ENCODE measurements around the gene CCR5AS.

The CCR5AS gene

GRCh38 chr3:46375218-46375617, 31.6 kb downstream of the CCR5AS start:
- Histone ChIP-seq H3K27me3 (ENCODE audit: control insufficient read depth in 1 of 2, insufficient read depth in 2 of 2, low read length in 2 of 2) (peaks cover 2 to 3% of the 10 kb centered on the region in 2 donors), H3K36me3 (ENCODE audit: control insufficient read depth in 2 of 2, insufficient read depth in 2 of 2, low read length in 2 of 2) (no peaks in the 10 kb centered on the region), H3K4me3 (ENCODE audit: low read length in 2 of 2) (no peak overlapping the region), H3K9me3 (ENCODE audit: control insufficient read depth in 2 of 2, low read length in 2 of 2) (no peaks in the 10 kb centered on the region), H3K4me1 (ENCODE audit: control insufficient read depth, insufficient read depth, low read length) (no peaks in the 10 kb centered on the region), H3K9ac (ENCODE audit: low read length in 2 of 2) (no peak overlapping the region), H3K27ac (ENCODE audit: low read length) (no peak overlapping the region)

DNA sequence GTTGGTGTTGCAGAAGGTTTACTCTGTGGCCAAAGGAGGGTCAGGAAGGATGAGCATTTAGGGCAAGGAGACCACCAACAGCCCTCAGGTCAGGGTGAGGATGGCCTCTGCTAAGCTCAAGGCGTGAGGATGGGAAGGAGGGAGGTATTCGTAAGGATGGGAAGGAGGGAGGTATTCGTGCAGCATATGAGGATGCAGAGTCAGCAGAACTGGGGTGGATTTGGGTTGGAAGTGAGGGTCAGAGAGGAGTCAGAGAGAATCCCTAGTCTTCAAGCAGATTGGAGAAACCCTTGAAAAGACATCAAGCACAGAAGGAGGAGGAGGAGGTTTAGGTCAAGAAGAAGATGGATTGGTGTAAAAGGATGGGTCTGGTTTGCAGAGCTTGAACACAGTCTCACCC, 32.1 kb downstream of the CCR5AS start:
- H3K9ac ChIP-seq (ENCODE audit: low read length in 2 of 2) = no peak overlapping the region
- H3K4me1 ChIP-seq (ENCODE audit: control insufficient read depth, insufficient read depth, low read length) = no peaks in the 10 kb centered on the region
- H3K27me3 ChIP-seq (ENCODE audit: control insufficient read depth in 1 of 2, insufficient read depth in 2 of 2, low read length in 2 of 2) = peaks cover 3% of the 10 kb centered on the region in 2 donors
- H3K36me3 ChIP-seq (ENCODE audit: control insufficient read depth in 2 of 2, insufficient read depth in 2 of 2, low read length in 2 of 2) = no peaks in the 10 kb centered on the region
- H3K9me3 ChIP-seq (ENCODE audit: control insufficient read depth in 2 of 2, low read length in 2 of 2) = no peaks in the 10 kb centered on the region
- H3K4me3 ChIP-seq (ENCODE audit: low read length in 2 of 2) = no peak overlapping the region
- no peak overlapping the region for H3K27ac ChIP-seq (ENCODE audit: low read length)

GRCh38 chr3:46372492-46373359, 34.1 kb downstream of the CCR5AS start:
- H3K36me3 ChIP-seq (ENCODE audit: control insufficient read depth in 2 of 2, insufficient read depth in 2 of 2, low read length in 2 of 2) = no peaks in the 10 kb centered on the region
- H3K27ac ChIP-seq (ENCODE audit: low read length) = no peak overlapping the region
- H3K27me3 ChIP-seq (ENCODE audit: control insufficient read depth in 1 of 2, insufficient read depth in 2 of 2, low read length in 2 of 2) = peaks cover 3 to 5% of the 10 kb centered on the region in 2 donors
- no peaks in the 10 kb centered on the region for H3K4me1 ChIP-seq (ENCODE audit: control insufficient read depth, insufficient read depth, low read length)
- no peak overlapping the region for H3K4me3 ChIP-seq (ENCODE audit: low read length in 2 of 2)
- H3K9ac ChIP-seq (ENCODE audit: low read length in 2 of 2) = no peak overlapping the region
- H3K9me3 ChIP-seq (ENCODE audit: control insufficient read depth in 2 of 2, low read length in 2 of 2) = no peaks in the 10 kb centered on the region

GRCh38 chr3:46371519-46372340, 35.1 kb downstream of the CCR5AS start:
- Histone ChIP-seq H3K9ac (ENCODE audit: low read length in 2 of 2) (no peak overlapping the region), H3K9me3 (ENCODE audit: control insufficient read depth in 2 of 2, low read length in 2 of 2) (no peaks in the 10 kb centered on the region), H3K4me1 (ENCODE audit: control insufficient read depth, insufficient read depth, low read length) (no peaks in the 10 kb centered on the region), H3K36me3 (ENCODE audit: control insufficient read depth in 2 of 2, insufficient read depth in 2 of 2, low read length in 2 of 2) (no peaks in the 10 kb centered on the region), H3K27ac (ENCODE audit: low read length) (no peak overlapping the region), H3K4me3 (ENCODE audit: low read length in 2 of 2) (no peak overlapping the region), H3K27me3 (ENCODE audit: control insufficient read depth in 1 of 2, insufficient read depth in 2 of 2, low read length in 2 of 2) (peaks cover 3% of the 10 kb centered on the region in 2 donors)

GRCh38 chr3:46370839-46371518, 35.9 kb downstream of the CCR5AS start, which contains the start of gene CCR5:
TSS of gene CCR5 (plus strand) at chr3:46370946. CDS start at chr3:46372903, 1,957 bp downstream.
- Histone ChIP-seq H3K36me3 (ENCODE audit: control insufficient read depth in 2 of 2, insufficient read depth in 2 of 2, low read length in 2 of 2) (no peaks in the 10 kb centered on the region), H3K4me1 (ENCODE audit: control insufficient read depth, insufficient read depth, low read length) (no peaks in the 10 kb centered on the region), H3K27ac (ENCODE audit: low read length) (no peak within 1 kb of the TSS), H3K9ac (ENCODE audit: low read length in 2 of 2) (peak within 1 kb of the TSS in 1 of 2 donors; percentile 2), H3K9me3 (ENCODE audit: control insufficient read depth in 2 of 2, low read length in 2 of 2) (no peaks in the 10 kb centered on the region), H3K4me3 (ENCODE audit: low read length in 2 of 2) (no peak within 1 kb of the TSS), H3K27me3 (ENCODE audit: control insufficient read depth in 1 of 2, insufficient read depth in 2 of 2, low read length in 2 of 2) (peaks cover 3 to 5% of the 10 kb centered on the region in 2 donors)

- Histone ChIP-seq H3K4me1 (ENCODE audit: control insufficient read depth, insufficient read depth, low read length) (no peaks in the 10 kb centered on the region), H3K27me3 (ENCODE audit: control insufficient read depth in 1 of 2, insufficient read depth in 2 of 2, low read length in 2 of 2) (peaks cover 3 to 5% of the 10 kb centered on the region in 2 donors), H3K36me3 (ENCODE audit: control insufficient read depth in 2 of 2, insufficient read depth in 2 of 2, low read length in 2 of 2) (no peaks in the 10 kb centered on the region), H3K4me3 (ENCODE audit: low read length in 2 of 2) (no peak overlapping the region), H3K9me3 (ENCODE audit: control insufficient read depth in 2 of 2, low read length in 2 of 2) (no peaks in the 10 kb centered on the region), H3K27ac (ENCODE audit: low read length) (no peak overlapping the region), H3K9ac (ENCODE audit: low read length in 2 of 2) (no peak overlapping the region)
Observed at GRCh38 chr3:46369675-46370132, 37.2 kb downstream of the CCR5AS start.

DNA sequence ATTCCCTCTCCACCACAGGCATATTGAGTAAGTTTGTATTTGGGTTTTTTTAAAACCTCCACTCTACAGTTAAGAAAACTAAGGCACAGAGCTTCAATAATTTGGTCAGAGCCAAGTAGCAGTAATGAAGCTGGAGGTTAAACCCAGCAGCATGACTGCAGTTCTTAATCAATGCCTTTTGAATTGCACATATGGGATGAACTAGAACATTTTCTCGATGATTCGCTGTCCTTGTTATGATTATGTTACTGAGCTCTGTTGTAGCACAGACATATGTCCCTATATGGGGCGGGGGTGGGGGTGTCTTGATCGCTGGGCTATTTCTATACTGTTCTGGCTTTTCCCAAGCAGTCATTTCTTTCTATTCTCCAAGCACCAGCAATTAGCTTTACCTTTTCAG, 37.7 kb downstream of the CCR5AS start:
- Histone ChIP-seq H3K9me3 (ENCODE audit: control insufficient read depth in 2 of 2, low read length in 2 of 2) (no peaks in the 10 kb centered on the region), H3K27ac (ENCODE audit: low read length) (no peak overlapping the region), H3K4me1 (ENCODE audit: control insufficient read depth, insufficient read depth, low read length) (no peaks in the 10 kb centered on the region), H3K9ac (ENCODE audit: low read length in 2 of 2) (no peak overlapping the region), H3K27me3 (ENCODE audit: control insufficient read depth in 1 of 2, insufficient read depth in 2 of 2, low read length in 2 of 2) (peaks cover 3 to 5% of the 10 kb centered on the region in 2 donors), H3K36me3 (ENCODE audit: control insufficient read depth in 2 of 2, insufficient read depth in 2 of 2, low read length in 2 of 2) (no peaks in the 10 kb centered on the region), H3K4me3 (ENCODE audit: low read length in 2 of 2) (no peak overlapping the region)

GRCh38 chr3:46368569-46368968, 38.3 kb downstream of the CCR5AS start:
- Histone ChIP-seq H3K4me1 (ENCODE audit: control insufficient read depth, insufficient read depth, low read length) (no peaks in the 10 kb centered on the region), H3K9ac (ENCODE audit: low read length in 2 of 2) (no peak overlapping the region), H3K9me3 (ENCODE audit: control insufficient read depth in 2 of 2, low read length in 2 of 2) (no peaks in the 10 kb centered on the region), H3K27me3 (ENCODE audit: control insufficient read depth in 1 of 2, insufficient read depth in 2 of 2, low read length in 2 of 2) (peaks cover 3 to 5% of the 10 kb centered on the region in 2 donors), H3K27ac (ENCODE audit: low read length) (no peak overlapping the region), H3K4me3 (ENCODE audit: low read length in 2 of 2) (no peak overlapping the region), H3K36me3 (ENCODE audit: control insufficient read depth in 2 of 2, insufficient read depth in 2 of 2, low read length in 2 of 2) (no peaks in the 10 kb centered on the region)

DNA sequence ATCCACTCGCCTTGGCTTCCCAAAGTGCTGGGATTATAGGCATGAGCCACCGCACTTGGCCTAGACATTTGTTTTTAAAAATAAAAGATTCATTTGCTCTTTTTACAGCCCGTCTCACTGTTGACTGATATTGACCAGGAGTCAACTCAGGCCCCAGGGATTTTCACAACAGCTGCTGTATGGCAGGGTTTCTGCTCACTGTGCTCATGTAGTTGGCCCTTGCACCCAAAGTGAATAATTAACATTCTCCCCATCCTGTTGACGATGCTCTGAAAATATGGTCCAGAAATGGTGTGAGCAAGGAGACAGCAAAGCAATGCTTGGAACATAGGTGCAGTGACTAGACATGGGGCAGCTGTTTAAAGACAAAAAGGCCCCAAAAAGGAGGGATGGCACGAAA, 39.1 kb downstream of the CCR5AS start:
- H3K9ac ChIP-seq (ENCODE audit: low read length in 2 of 2) = no peak overlapping the region
- no peak overlapping the region for H3K4me3 ChIP-seq (ENCODE audit: low read length in 2 of 2)
- H3K9me3 ChIP-seq (ENCODE audit: control insufficient read depth in 2 of 2, low read length in 2 of 2) = no peaks in the 10 kb centered on the region
- peaks cover 3 to 5% of the 10 kb centered on the region in 2 donors for H3K27me3 ChIP-seq (ENCODE audit: control insufficient read depth in 1 of 2, insufficient read depth in 2 of 2, low read length in 2 of 2)
- no peaks in the 10 kb centered on the region for H3K4me1 ChIP-seq (ENCODE audit: control insufficient read depth, insufficient read depth, low read length)
- no peak overlapping the region for H3K27ac ChIP-seq (ENCODE audit: low read length)
- H3K36me3 ChIP-seq (ENCODE audit: control insufficient read depth in 2 of 2, insufficient read depth in 2 of 2, low read length in 2 of 2) = no peaks in the 10 kb centered on the region

GRCh38 chr3:46365737-46366524, 40.9 kb downstream of the CCR5AS start:
- no peaks in the 10 kb centered on the region for H3K4me1 ChIP-seq (ENCODE audit: control insufficient read depth, insufficient read depth, low read length)
- H3K27me3 ChIP-seq (ENCODE audit: control insufficient read depth in 1 of 2, insufficient read depth in 2 of 2, low read length in 2 of 2) = peaks cover 0 to 5% of the 10 kb centered on the region in 2 donors
- no peaks in the 10 kb centered on the region for H3K9me3 ChIP-seq (ENCODE audit: control insufficient read depth in 2 of 2, low read length in 2 of 2)
- H3K9ac ChIP-seq (ENCODE audit: low read length in 2 of 2) = no peak overlapping the region
- H3K36me3 ChIP-seq (ENCODE audit: control insufficient read depth in 2 of 2, insufficient read depth in 2 of 2, low read length in 2 of 2) = no peaks in the 10 kb centered on the region
- H3K4me3 ChIP-seq (ENCODE audit: low read length in 2 of 2) = no peak overlapping the region
- H3K27ac ChIP-seq (ENCODE audit: low read length) = no peak overlapping the region

Measured in stomach smooth muscle (tissue), 2 donors.